ENCODE data around the gene SCML2. TPM values are rescaled to one million over a fixed set of nuclear protein-coding genes. Genes with fewer than 3 reads are reported as not detected.

SCML2 gene
- total and polyA plus RNA-seq, 2 of the 8 experiments (the other 6 are each of a cell fraction or from before 2014, with no cell fraction given): 14.6 to 18.9 TPM

GRCh38 chrX:18288716-18289115 lies 65.8 kb downstream of the SCML2 start (continued):
- TF ChIP-seq EZH2 (IDR thresholded peaks at IDR 0.05; ENCODE audit: low read depth, low read length, severe bottlenecking) (no peak), SP4 (IDR thresholded peaks at IDR 0.05; ENCODE audit: low read length) (no peak), NANOG (IDR thresholded peaks at IDR 0.05; ENCODE audit: insufficient read depth, low read depth, low read length, poor library complexity, severe bottlenecking) (no peak), YY1 (IDR thresholded peaks at IDR 0.05; ENCODE audit: low read depth, low read length) (no peak), MAFK (IDR thresholded peaks at IDR 0.05; ENCODE audit: low read depth, low read length) (no peak), RAD21 (IDR thresholded peaks at IDR 0.05 in 1 of 2, conservative IDR thresholded peaks at IDR 0.05 in 1 of 2; ENCODE audit: low read depth in 2 of 2, low read length in 2 of 2) (no peak)
